Measurements from ENCODE around the gene TRAPPC2L. TPM values are rescaled to one million over a fixed set of nuclear protein-coding genes. Genes with fewer than 3 reads are reported as not detected.

TRAPPC2L gene
- total and polyA plus RNA-seq, 10 donors, result 28.9 to 87.5 (median 41.7) TPM

- TF ChIP-seq POLR2A (IDR thresholded peaks at IDR 0.05) (no peak), CTCF (IDR thresholded peaks at IDR 0.05 in 8 of 11, conservative IDR thresholded peaks at IDR 0.05 in 3 of 11) (no peak), POLR2AphosphoS5 (IDR thresholded peaks at IDR 0.05) (no peak)
- intact Hi-C loops (cut with DNase I; ENCODE audit: low total_unique reads), result no loop called here
- WGBS, 5 donors, result 84 to 90% (median 87%) methylated on average over 7 to 15 of the region's 15 CpGs
- Histone ChIP-seq H3K27ac (peak overlapping the region in 5 of 8 donors; percentile 42 to 69 (median 59)), H3K4me1 (peaks cover 0 to 31% (median 13%) of the 10 kb centered on the region in 6 donors), H3K9me3 (no peaks in the 10 kb centered on the region), H3K36me3 (peaks cover 0 to 96% (median 64%) of the 10 kb centered on the region in 6 donors), H3K27me3 (replicated peaks in 1 of 7) (no peaks in the 10 kb centered on the region), H3K4me3 (no peak overlapping the region)
- no peak for DNase-seq
These were observed 29.5 kb downstream of the TRAPPC2L start for GRCh38 chr16:88886420-88886844.

- Histone ChIP-seq H3K4me1 (peaks cover 0 to 31% (median 13%) of the 10 kb centered on the region in 6 donors), H3K27me3 (replicated peaks in 1 of 7) (no peaks in the 10 kb centered on the region), H3K4me3 (no peak overlapping the region), H3K9me3 (no peaks in the 10 kb centered on the region), H3K27ac (peak overlapping the region in 6 of 8 donors; percentile 4 to 69 (median 59)), H3K36me3 (peaks cover 0 to 96% (median 64%) of the 10 kb centered on the region in 6 donors)
- 87 to 90% (median 88%) methylated on average over 38 to 39 of the region's 39 CpGs for WGBS, 5 donors
- intact Hi-C loops (cut with DNase I; ENCODE audit: low total_unique reads), result no loop called here
- no peak for TF ChIP-seq POLR2A (IDR thresholded peaks at IDR 0.05)
- TF ChIP-seq CTCF (IDR thresholded peaks at IDR 0.05 in 8 of 11, conservative IDR thresholded peaks at IDR 0.05 in 3 of 11), result peak in 1 of 11 experiments; percentile 4
- peak; percentile 49 to 84 (median 82) for TF ChIP-seq POLR2AphosphoS5 (IDR thresholded peaks at IDR 0.05)
- no peak for DNase-seq
These were observed 30.1 kb downstream of the TRAPPC2L start for GRCh38 chr16:88886845-88887521.

GRCh38 chr16:88888057-88888456 lies 31.1 kb downstream of the TRAPPC2L start:
- H3K4me1 ChIP-seq, result peaks cover 0 to 31% (median 13%) of the 10 kb centered on the region in 6 donors
- peak overlapping the region in 7 of 8 donors; percentile 29 to 69 (median 59) for H3K27ac ChIP-seq
- peaks cover 0 to 96% (median 60%) of the 10 kb centered on the region in 6 donors for H3K36me3 ChIP-seq
- H3K4me3 ChIP-seq, result no peak overlapping the region
- whole genome bisulfite sequencing, 5 donors, result 80 to 90% (median 85%) methylated on average over 4 to 14 of the region's 14 CpGs
- H3K9me3 ChIP-seq, result no peaks in the 10 kb centered on the region
- no peaks in the 10 kb centered on the region for H3K27me3 ChIP-seq (replicated peaks in 1 of 7)
- TF ChIP-seq POLR2AphosphoS5 (IDR thresholded peaks at IDR 0.05) (no peak), POLR2A (IDR thresholded peaks at IDR 0.05) (no peak), CTCF (IDR thresholded peaks at IDR 0.05 in 8 of 11, conservative IDR thresholded peaks at IDR 0.05 in 3 of 11) (no peak)
- DNase-seq, result no peak
- intact Hi-C loops (cut with DNase I; ENCODE audit: low total_unique reads), result no loop called here
